ENCODE data around the gene C7.
"Not testable (repeated sequence)": the region's sequence is repeated elsewhere in the genome, so short reads cannot be mapped to it uniquely, and the experiment has no call there.

C7 gene

GRCh38 chr5:40869384-40869783 lies 39.9 kb upstream of the C7 start:
- Histone ChIP-seq H3K4me2 (ENCODE audit: low read length) (no peak overlapping the region), H2AFZ (ENCODE audit: low read depth, low read length) (no peak overlapping the region), H3K4me3 (ENCODE audit: low read length) (no peak overlapping the region), H3K79me2 (ENCODE audit: low read length) (no peaks in the 10 kb centered on the region), H4K20me1 (ENCODE audit: insufficient read depth, low read length) (no peaks in the 10 kb centered on the region), H3K9me3 (ENCODE audit: insufficient read depth, low read length) (no peaks in the 10 kb centered on the region), H3K27me3 (ENCODE audit: low read depth, low read length) (no peaks in the 10 kb centered on the region), H3K9ac (ENCODE audit: low read length) (no peak overlapping the region), H3K36me3 (replicated peaks; ENCODE audit: low read depth, low read length) (no peaks in the 10 kb centered on the region), H3K27ac (ENCODE audit: low read length) (no peak overlapping the region), H3K4me1 (ENCODE audit: low read length) (peaks cover 23% of the 10 kb centered on the region)
- TF ChIP-seq CTCF (IDR thresholded peaks at IDR 0.05; ENCODE audit: low read depth, low read length) = no peak
- TF ChIP-seq EZH2phosphoT487 (IDR thresholded peaks at IDR 0.05; ENCODE audit: low read depth) = no peak

GRCh38 chr5:40871177-40871576 lies 38.1 kb upstream of the C7 start:
- H3K4me3 ChIP-seq (ENCODE audit: low read length) = no peak overlapping the region
- H2AFZ ChIP-seq (ENCODE audit: low read depth, low read length) = no peak overlapping the region
- no peaks in the 10 kb centered on the region for H3K9me3 ChIP-seq (ENCODE audit: insufficient read depth, low read length)
- H3K79me2 ChIP-seq (ENCODE audit: low read length) = no peaks in the 10 kb centered on the region
- H4K20me1 ChIP-seq (ENCODE audit: insufficient read depth, low read length) = no peaks in the 10 kb centered on the region
- TF ChIP-seq EZH2phosphoT487 (IDR thresholded peaks at IDR 0.05; ENCODE audit: low read depth) = no peak
- no peak for TF ChIP-seq CTCF (IDR thresholded peaks at IDR 0.05; ENCODE audit: low read depth, low read length)
- peaks cover 23% of the 10 kb centered on the region for H3K4me1 ChIP-seq (ENCODE audit: low read length)
- H3K4me2 ChIP-seq (ENCODE audit: low read length) = no peak overlapping the region
- H3K27me3 ChIP-seq (ENCODE audit: low read depth, low read length) = no peaks in the 10 kb centered on the region
- no peak overlapping the region for H3K9ac ChIP-seq (ENCODE audit: low read length)
- no peaks in the 10 kb centered on the region for H3K36me3 ChIP-seq (replicated peaks; ENCODE audit: low read depth, low read length)
- H3K27ac ChIP-seq (ENCODE audit: low read length) = no peak overlapping the region

- H3K4me3 ChIP-seq (ENCODE audit: low read length) = peak overlapping the region; percentile 18; the same call in 1 of the 2 replicates
- peak overlapping the region; percentile 51 for H3K4me2 ChIP-seq (ENCODE audit: low read length)
- H3K9me3 ChIP-seq (ENCODE audit: insufficient read depth, low read length); H3K79me2 ChIP-seq (ENCODE audit: low read length); H3K9ac ChIP-seq (ENCODE audit: low read length); H2AFZ ChIP-seq (ENCODE audit: low read depth, low read length); H4K20me1 ChIP-seq (ENCODE audit: insufficient read depth, low read length); H3K27ac ChIP-seq (ENCODE audit: low read length); H3K27me3 ChIP-seq (ENCODE audit: low read depth, low read length); H3K36me3 ChIP-seq (replicated peaks; ENCODE audit: low read depth, low read length): not testable (repeated sequence)
- H3K4me1 ChIP-seq (ENCODE audit: low read length) = peaks cover 23% of the 10 kb centered on the region
These were observed 37.0 kb upstream of the C7 start for GRCh38 chr5:40872253-40872652.

- peaks cover 23% of the 10 kb centered on the region for H3K4me1 ChIP-seq (ENCODE audit: low read length)
- H3K27ac ChIP-seq (ENCODE audit: low read length) = no peak overlapping the region
- H2AFZ ChIP-seq (ENCODE audit: low read depth, low read length) = no peak overlapping the region
- H3K79me2 ChIP-seq (ENCODE audit: low read length) = no peaks in the 10 kb centered on the region
- H4K20me1 ChIP-seq (ENCODE audit: insufficient read depth, low read length) = no peaks in the 10 kb centered on the region
- no peaks in the 10 kb centered on the region for H3K27me3 ChIP-seq (ENCODE audit: low read depth, low read length)
- TF ChIP-seq EZH2phosphoT487 (IDR thresholded peaks at IDR 0.05; ENCODE audit: low read depth) = no peak
- no peak for TF ChIP-seq CTCF (IDR thresholded peaks at IDR 0.05; ENCODE audit: low read depth, low read length)
- H3K9me3 ChIP-seq (ENCODE audit: insufficient read depth, low read length) = no peaks in the 10 kb centered on the region
- H3K36me3 ChIP-seq (replicated peaks; ENCODE audit: low read depth, low read length) = no peaks in the 10 kb centered on the region
- no peak overlapping the region for H3K4me3 ChIP-seq (ENCODE audit: low read length)
- H3K9ac ChIP-seq (ENCODE audit: low read length) = no peak overlapping the region
- H3K4me2 ChIP-seq (ENCODE audit: low read length) = no peak overlapping the region
These were observed 35.9 kb upstream of the C7 start for GRCh38 chr5:40873286-40873880.
